ENCODE results near the gene PACC1. TPM values are rescaled to one million over a fixed set of nuclear protein-coding genes. Genes with fewer than 3 reads are reported as not detected.

The PACC1 gene
- total and polyA plus RNA-seq, 11 donors = 1.8 to 7.9 (median 3.1) TPM

DNA sequence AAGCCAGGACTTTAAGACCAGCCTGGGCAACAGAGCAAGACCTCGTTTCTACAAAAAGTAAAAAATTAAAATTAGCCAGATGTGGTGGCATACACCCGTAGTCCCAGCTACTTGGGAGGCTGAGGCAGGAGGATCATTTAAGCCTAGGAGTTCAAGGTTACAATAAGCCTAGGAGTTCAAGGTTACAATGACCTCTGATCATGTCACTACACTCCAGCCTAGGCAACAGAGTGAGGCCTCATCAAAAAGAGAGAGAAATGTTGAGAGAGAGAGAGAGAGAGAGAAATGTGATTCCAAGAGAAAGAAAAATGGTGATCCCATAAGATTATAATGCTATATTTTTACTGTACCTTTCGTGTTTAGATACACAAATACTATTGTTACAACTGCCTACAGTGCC, 60.2 kb downstream of the PACC1 start:
- no peak for TF ChIP-seq POLR2A (IDR thresholded peaks at IDR 0.05)
- TF ChIP-seq, protein P1, sequence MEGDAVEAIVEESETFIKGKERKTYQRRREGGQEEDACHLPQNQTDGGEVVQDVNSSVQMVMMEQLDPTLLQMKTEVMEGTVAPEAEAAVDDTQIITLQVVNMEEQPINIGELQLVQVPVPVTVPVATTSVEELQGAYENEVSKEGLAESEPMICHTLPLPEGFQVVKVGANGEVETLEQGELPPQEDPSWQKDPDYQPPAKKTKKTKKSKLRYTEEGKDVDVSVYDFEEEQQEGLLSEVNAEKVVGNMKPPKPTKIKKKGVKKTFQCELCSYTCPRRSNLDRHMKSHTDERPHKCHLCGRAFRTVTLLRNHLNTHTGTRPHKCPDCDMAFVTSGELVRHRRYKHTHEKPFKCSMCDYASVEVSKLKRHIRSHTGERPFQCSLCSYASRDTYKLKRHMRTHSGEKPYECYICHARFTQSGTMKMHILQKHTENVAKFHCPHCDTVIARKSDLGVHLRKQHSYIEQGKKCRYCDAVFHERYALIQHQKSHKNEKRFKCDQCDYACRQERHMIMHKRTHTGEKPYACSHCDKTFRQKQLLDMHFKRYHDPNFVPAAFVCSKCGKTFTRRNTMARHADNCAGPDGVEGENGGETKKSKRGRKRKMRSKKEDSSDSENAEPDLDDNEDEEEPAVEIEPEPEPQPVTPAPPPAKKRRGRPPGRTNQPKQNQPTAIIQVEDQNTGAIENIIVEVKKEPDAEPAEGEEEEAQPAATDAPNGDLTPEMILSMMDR (IDR thresholded peaks at IDR 0.05) = no peak
- DNase-seq (no peak), ATAC-seq (no peak)
- Histone ChIP-seq H3K4me3 (no peak overlapping the region), H3K36me3 (peaks cover 0 to 100% (median 90%) of the 10 kb centered on the region in 9 donors), H3K27ac (no peak overlapping the region), H3K27me3 (no peaks in the 10 kb centered on the region), H3K4me1 (peaks cover 0 to 8% (median 0%) of the 10 kb centered on the region in 12 donors), H3K9me3 (no peaks in the 10 kb centered on the region)
- 90 to 97% (median 95%) methylated on average over 3 of the region's 3 CpGs for WGBS, 4 donors
- intact Hi-C loops (cut with DNase I) = no loop called here

DNA sequence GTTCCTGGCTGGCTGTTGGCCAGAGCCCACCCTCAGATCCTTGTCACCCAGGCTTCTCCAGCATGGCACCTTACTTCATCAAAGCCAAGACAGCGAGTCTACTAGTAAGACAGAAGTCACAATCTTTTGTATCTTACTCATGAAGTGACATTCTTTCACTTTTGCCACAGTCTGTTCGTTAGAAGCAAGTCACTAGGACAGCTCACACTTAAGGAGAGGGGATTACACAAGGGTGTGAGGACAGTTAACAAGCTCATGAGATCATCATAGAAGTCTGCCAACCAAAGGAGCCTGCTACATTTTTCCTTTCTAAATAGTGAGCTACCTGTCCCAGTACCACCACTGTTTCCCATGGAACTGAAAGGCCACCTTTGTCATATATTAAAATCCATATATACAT, 61.5 kb downstream of the PACC1 start:
- Histone ChIP-seq H3K36me3 (peaks cover 0 to 100% (median 90%) of the 10 kb centered on the region in 9 donors), H3K9me3 (no peaks in the 10 kb centered on the region), H3K27me3 (no peaks in the 10 kb centered on the region), H3K27ac (no peak overlapping the region), H3K4me1 (peaks cover 0 to 8% (median 0%) of the 10 kb centered on the region in 12 donors), H3K4me3 (no peak overlapping the region)
- WGBS, 4 donors = 77 to 93% (median 82%) methylated on average over 2 of the region's 2 CpGs
- TF ChIP-seq, protein P1 (IDR thresholded peaks at IDR 0.05) = no peak
- no peak for TF ChIP-seq POLR2A (IDR thresholded peaks at IDR 0.05)
- intact Hi-C loops (cut with DNase I) = no loop called here
- DNase-seq (no peak), ATAC-seq (no peak)

DNA sequence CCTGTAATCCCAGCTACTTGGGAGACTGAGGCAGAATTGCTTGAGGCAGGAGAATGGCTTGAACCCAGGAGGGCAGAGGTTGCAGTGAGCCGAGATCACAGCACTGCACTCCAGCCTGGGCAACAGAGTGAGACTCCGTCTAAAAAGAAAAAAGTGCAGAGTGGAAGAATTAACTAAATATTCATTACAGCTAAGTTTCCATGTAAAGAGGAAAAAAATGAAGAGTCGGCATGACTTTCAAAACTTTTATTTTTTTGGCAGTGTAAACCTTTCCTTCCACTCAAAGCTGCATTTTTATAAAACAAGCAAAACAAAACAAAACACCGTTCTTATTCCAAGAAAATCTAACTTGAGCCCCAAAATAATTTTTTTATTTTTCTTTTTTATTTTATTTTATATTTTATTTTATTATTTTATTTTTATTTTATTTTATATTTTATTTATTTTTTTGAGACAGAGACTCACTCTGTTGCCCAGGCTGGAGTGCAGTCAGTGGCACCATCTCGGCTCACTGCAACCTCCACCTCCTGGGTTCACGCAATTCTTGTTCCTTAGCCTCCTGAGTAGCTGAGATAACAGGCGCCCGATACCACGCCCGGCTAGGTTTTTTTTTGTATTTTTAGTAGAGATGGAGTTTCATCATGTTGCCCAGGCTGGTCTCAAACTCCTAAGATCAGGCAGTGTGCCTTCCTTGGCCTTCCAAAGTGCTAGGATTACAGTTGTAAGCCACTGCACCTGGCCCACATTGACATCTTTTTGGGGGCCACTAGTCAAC, 62.9 kb downstream of the PACC1 start:
- 92 to 97% (median 96%) methylated on average over 10 of the region's 10 CpGs for WGBS, 4 donors

DNA sequence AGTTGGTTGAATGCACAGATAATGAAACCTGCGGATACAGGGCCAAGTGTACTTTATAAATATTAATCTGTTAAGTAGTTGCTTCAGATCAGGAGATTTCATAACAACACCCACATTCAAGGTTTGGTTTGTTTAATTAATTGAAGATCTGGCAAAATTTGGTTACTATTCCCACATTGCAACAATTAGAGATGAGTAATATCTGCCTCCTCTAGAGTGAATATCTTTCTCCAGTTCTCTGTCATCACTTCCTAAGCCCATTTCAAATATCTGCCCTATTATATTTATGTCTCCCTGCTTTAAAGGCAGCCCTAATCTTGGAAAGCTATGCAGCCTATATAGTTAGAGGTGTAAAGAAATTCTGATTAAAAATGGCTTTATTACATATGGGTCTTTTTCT, 68.1 kb downstream of the PACC1 start:
- peaks cover 0 to 100% (median 93%) of the 10 kb centered on the region in 9 donors for H3K36me3 ChIP-seq
- intact Hi-C loops (cut with DNase I) = no loop called here
- H3K27me3 ChIP-seq = no peaks in the 10 kb centered on the region
- TF ChIP-seq, protein P1 (IDR thresholded peaks at IDR 0.05) = no peak
- no peak for TF ChIP-seq POLR2A (IDR thresholded peaks at IDR 0.05)
- WGBS, 4 donors = 91 to 96% (median 95%) methylated on average over 1 of the region's 1 CpG
- H3K4me3 ChIP-seq = no peak overlapping the region
- DNase-seq (no peak), ATAC-seq (no peak)
- H3K9me3 ChIP-seq = no peaks in the 10 kb centered on the region
- H3K27ac ChIP-seq = no peak overlapping the region
- no peaks in the 10 kb centered on the region for H3K4me1 ChIP-seq

More for the DNA sequence above, 62.9 kb downstream of the PACC1 start:
- peaks cover 0 to 100% (median 91%) of the 10 kb centered on the region in 9 donors for H3K36me3 ChIP-seq
- H3K9me3 ChIP-seq = no peaks in the 10 kb centered on the region
- DNase-seq (no peak), ATAC-seq (no peak)
- H3K4me3 ChIP-seq = no peak overlapping the region
- no peaks in the 10 kb centered on the region for H3K27me3 ChIP-seq
- H3K27ac ChIP-seq = no peak overlapping the region
- H3K4me1 ChIP-seq = peaks cover 0 to 8% (median 0%) of the 10 kb centered on the region in 12 donors
- TF ChIP-seq POLR2A (IDR thresholded peaks at IDR 0.05) = no peak
- TF ChIP-seq, protein P1 (IDR thresholded peaks at IDR 0.05) = no peak
- intact Hi-C loops (cut with DNase I) = no loop called here
